ENCODE results near the gene C1QTNF8. TPM values are rescaled to one million over a fixed set of nuclear protein-coding genes. Genes with fewer than 3 reads are reported as not detected.

Gene C1QTNF8
- total and polyA plus RNA-seq, 7 experiments from 2014 or later, result not detected

DNA sequence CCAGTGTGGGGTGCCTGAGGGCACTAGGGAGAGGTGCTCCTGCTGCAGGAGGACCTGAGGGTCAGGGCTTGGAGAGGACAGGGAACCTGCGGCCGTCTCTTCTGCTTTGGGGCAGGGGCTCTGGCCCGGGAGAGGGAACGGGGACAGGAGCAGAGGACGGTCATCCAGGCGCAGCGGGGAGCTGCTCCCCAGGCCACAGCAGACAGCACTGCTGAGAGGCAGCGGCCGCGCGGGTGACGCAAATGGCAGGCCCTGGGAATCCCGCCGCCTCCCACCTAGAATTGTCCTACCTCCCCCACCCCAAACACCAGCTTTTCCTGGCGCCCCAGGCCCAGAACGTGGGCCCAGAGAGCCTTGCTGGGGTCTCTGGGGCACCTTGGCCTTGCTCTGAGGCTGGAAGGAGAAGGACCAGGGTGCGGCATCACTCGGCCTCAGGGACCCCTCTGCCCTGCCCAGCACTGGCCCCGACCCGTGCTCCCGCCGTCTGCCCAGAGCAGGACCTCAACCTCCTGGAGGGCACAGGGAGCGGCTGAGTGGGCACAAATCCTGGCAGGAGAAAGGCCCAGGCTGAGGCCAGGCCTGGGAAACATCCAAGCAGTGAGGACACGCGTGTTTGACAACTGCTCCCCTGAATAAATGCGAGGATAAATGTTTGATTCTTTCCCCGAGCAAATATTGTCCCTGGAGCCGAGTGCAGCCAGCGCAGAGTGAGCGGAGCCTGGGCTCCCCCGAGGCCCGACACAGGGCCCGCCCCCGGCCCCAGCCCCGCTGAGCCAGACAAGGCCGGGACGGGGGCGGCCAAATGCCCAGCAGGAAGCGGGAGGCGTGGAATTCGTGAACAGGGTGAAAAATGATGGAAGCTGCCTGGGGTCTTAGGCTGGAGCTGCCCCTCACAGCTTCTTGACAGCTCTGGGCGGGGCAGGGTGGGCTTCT, 15.0 kb downstream of the C1QTNF8 start:
- Histone ChIP-seq H3K4me3 (ENCODE audit: low read length) (no peak overlapping the region), H3K36me3 (ENCODE audit: control insufficient read depth in 2 of 3, insufficient read depth in 3 of 3, low read length in 3 of 3) (no peaks in the 10 kb centered on the region), H3K27me3 (ENCODE audit: control insufficient read depth in 2 of 2, insufficient read depth in 2 of 2, low read length in 2 of 2) (peaks cover 0 to 3% of the 10 kb centered on the region in 2 donors), H3K27ac (ENCODE audit: low read depth, low read length) (no peak overlapping the region), H3K4me1 (ENCODE audit: control insufficient read depth in 2 of 2, insufficient read depth in 2 of 2, low read length in 2 of 2) (no peaks in the 10 kb centered on the region), H3K9me3 (ENCODE audit: control insufficient read depth in 2 of 3, low read length in 3 of 3) (peaks cover 0 to 26% (median 0%) of the 10 kb centered on the region in 3 experiments)
- ChIA-PET CTCF (no interaction called here), POLR2A (no interaction called here)
- Mint-ChIP-seq H3K4me3 (no peak overlapping the region), H3K27me3 (peaks cover 0 to 48% (median 26%) of the 10 kb centered on the region in 5 donors), H3K27ac (no peak overlapping the region), H3K4me1 (no peaks in the 10 kb centered on the region), H3K36me3 (peaks cover 3 to 8% (median 6%) of the 10 kb centered on the region in 5 donors), H3K9me3 (peaks cover 0 to 22% (median 17%) of the 10 kb centered on the region in 11 donors)
- ATAC-seq, result no peak
- DNase-seq, result no peak
- intact Hi-C loops (cut with micrococcal nuclease), result no loop called here

DNA sequence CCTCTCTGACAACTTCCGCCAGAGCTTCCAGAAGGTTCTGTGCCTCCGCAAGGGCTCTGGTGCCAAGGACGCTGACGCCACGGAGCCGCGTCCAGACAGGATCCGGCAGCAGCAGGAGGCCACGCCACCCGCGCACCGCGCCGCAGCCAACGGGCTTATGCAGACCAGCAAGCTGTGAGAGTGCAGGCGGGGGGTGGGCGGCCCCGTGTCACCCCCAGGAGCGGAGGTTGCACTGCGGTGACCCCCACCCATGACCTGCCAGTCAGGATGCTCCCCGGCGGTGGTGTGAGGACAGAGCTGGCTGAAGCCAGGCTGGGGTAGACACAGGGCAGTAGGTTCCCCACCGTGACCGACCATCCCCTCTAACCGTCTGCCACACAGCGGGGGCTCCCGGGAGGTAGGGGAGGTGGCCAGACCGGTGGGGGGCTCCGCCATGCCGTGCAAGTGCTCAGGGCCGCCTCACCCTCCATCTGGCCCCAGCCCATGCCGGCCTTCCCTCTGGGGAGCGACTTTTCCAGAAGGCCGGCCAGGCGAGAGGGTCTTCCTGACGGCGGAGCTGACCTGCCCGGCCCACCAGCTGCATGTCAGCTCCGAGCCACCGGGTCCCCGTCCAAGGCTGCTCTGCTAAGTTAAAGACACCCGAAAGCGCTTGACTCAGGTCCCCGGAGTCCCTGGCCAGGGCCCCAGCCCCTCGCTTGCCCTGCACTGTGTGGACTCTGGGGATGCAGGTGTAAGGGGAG, 16.1 kb downstream of the C1QTNF8 start:
- peaks cover 0 to 39% (median 16%) of the 10 kb centered on the region in 5 donors for H3K27me3 Mint-ChIP-seq
- ChIA-PET POLR2A (no interaction called here), CTCF (no interaction called here)

DNA sequence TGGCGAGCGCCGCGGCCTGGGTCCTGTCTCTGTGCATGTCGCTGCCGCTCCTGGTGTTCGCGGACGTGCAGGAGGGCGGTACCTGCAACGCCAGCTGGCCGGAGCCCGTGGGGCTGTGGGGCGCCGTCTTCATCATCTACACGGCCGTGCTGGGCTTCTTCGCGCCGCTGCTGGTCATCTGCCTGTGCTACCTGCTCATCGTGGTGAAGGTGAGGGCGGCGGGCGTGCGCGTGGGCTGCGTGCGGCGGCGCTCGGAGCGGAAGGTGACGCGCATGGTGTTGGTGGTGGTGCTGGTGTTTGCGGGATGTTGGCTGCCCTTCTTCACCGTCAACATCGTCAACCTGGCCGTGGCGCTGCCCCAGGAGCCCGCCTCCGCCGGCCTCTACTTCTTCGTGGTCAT, 16.7 kb downstream of the C1QTNF8 start:
- Histone ChIP-seq H3K36me3 (ENCODE audit: control insufficient read depth in 2 of 3, insufficient read depth in 3 of 3, low read length in 3 of 3) (no peaks in the 10 kb centered on the region), H3K4me3 (ENCODE audit: low read length) (no peak overlapping the region), H3K27ac (ENCODE audit: low read depth, low read length) (no peak overlapping the region), H3K4me1 (ENCODE audit: control insufficient read depth in 2 of 2, insufficient read depth in 2 of 2, low read length in 2 of 2) (no peaks in the 10 kb centered on the region), H3K9me3 (ENCODE audit: control insufficient read depth in 2 of 3, low read length in 3 of 3) (peaks cover 0 to 9% (median 0%) of the 10 kb centered on the region in 3 experiments), H3K27me3 (ENCODE audit: control insufficient read depth in 2 of 2, insufficient read depth in 2 of 2, low read length in 2 of 2) (peaks cover 0 to 3% of the 10 kb centered on the region in 2 donors)
- Mint-ChIP-seq H3K27me3 (peaks cover 0 to 38% (median 16%) of the 10 kb centered on the region in 5 donors), H3K9me3 (peaks cover 0 to 10% (median 3%) of the 10 kb centered on the region in 11 donors), H3K27ac (no peak overlapping the region), H3K4me1 (no peaks in the 10 kb centered on the region), H3K36me3 (no peaks in the 10 kb centered on the region), H3K4me3 (no peak overlapping the region)
- ChIA-PET POLR2A (no interaction called here), CTCF (no interaction called here)
- intact Hi-C loops (cut with micrococcal nuclease), result no loop called here
- no peak for ATAC-seq
- DNase-seq, result no peak

More for the DNA sequence above, 16.1 kb downstream of the C1QTNF8 start:
- DNase-seq, result no peak
- H3K27ac Mint-ChIP-seq, result no peak overlapping the region
- Histone ChIP-seq H3K9me3 (ENCODE audit: control insufficient read depth in 2 of 3, low read length in 3 of 3) (peaks cover 0 to 15% (median 0%) of the 10 kb centered on the region in 3 experiments), H3K4me3 (ENCODE audit: low read length) (no peak overlapping the region), H3K36me3 (ENCODE audit: control insufficient read depth in 2 of 3, insufficient read depth in 3 of 3, low read length in 3 of 3) (no peaks in the 10 kb centered on the region), H3K27me3 (ENCODE audit: control insufficient read depth in 2 of 2, insufficient read depth in 2 of 2, low read length in 2 of 2) (peaks cover 0 to 3% of the 10 kb centered on the region in 2 donors), H3K4me1 (ENCODE audit: control insufficient read depth in 2 of 2, insufficient read depth in 2 of 2, low read length in 2 of 2) (no peaks in the 10 kb centered on the region), H3K27ac (ENCODE audit: low read depth, low read length) (no peak overlapping the region)
- no peak overlapping the region for H3K4me3 Mint-ChIP-seq
- no peaks in the 10 kb centered on the region for H3K4me1 Mint-ChIP-seq
- H3K36me3 Mint-ChIP-seq, result peaks cover 0 to under 1% (median under 1%) of the 10 kb centered on the region in 5 donors
- ATAC-seq, result no peak
- H3K9me3 Mint-ChIP-seq, result peaks cover 0 to 12% (median 6%) of the 10 kb centered on the region in 11 donors
- intact Hi-C loops (cut with micrococcal nuclease), result no loop called here

DNA sequence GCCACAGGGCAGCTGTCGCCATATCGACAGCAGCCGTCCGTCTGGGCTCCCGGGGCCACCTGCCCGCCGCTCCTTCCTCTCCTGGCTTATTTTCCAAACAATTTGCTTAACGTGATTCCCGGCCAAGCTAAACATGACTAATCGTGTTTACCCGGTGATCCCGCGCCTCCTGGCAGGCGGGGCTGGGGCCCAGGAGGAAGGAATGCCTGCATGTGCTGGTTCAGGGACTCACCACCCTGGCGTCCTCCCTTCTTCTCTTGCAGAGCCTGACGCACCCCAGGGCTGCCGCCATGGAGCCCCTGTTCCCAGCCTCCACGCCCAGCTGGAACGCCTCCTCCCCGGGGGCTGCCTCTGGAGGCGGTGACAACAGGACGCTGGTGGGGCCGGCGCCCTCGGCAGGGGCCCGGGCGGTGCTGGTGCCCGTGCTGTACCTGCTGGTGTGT, 17.4 kb downstream of the C1QTNF8 start:
- H3K9me3 Mint-ChIP-seq, result peaks cover 0 to 5% (median 0%) of the 10 kb centered on the region in 11 donors
- intact Hi-C loops (cut with micrococcal nuclease), result no loop called here
- H3K27me3 Mint-ChIP-seq, result peaks cover 0 to 31% (median 16%) of the 10 kb centered on the region in 5 donors
- DNase-seq (no peak), ATAC-seq (no peak)
- POLR2A ChIA-PET, result no interaction called here
- no peaks in the 10 kb centered on the region for H3K4me1 Mint-ChIP-seq
- no peak overlapping the region for H3K4me3 ChIP-seq (ENCODE audit: low read length)
- no peaks in the 10 kb centered on the region for H3K27me3 ChIP-seq (ENCODE audit: control insufficient read depth in 2 of 2, insufficient read depth in 2 of 2, low read length in 2 of 2)
- H3K27ac ChIP-seq (ENCODE audit: low read depth, low read length), result no peak overlapping the region
- H3K36me3 ChIP-seq (ENCODE audit: control insufficient read depth in 2 of 3, insufficient read depth in 3 of 3, low read length in 3 of 3), result no peaks in the 10 kb centered on the region
- no peaks in the 10 kb centered on the region for H3K4me1 ChIP-seq (ENCODE audit: control insufficient read depth in 2 of 2, insufficient read depth in 2 of 2, low read length in 2 of 2)
- no peaks in the 10 kb centered on the region for H3K36me3 Mint-ChIP-seq
- no peak overlapping the region for H3K4me3 Mint-ChIP-seq
- CTCF ChIA-PET, result no interaction called here
- peaks cover 0 to 1% (median 0%) of the 10 kb centered on the region in 3 experiments for H3K9me3 ChIP-seq (ENCODE audit: control insufficient read depth in 2 of 3, low read length in 3 of 3)
- H3K27ac Mint-ChIP-seq, result no peak overlapping the region

DNA sequence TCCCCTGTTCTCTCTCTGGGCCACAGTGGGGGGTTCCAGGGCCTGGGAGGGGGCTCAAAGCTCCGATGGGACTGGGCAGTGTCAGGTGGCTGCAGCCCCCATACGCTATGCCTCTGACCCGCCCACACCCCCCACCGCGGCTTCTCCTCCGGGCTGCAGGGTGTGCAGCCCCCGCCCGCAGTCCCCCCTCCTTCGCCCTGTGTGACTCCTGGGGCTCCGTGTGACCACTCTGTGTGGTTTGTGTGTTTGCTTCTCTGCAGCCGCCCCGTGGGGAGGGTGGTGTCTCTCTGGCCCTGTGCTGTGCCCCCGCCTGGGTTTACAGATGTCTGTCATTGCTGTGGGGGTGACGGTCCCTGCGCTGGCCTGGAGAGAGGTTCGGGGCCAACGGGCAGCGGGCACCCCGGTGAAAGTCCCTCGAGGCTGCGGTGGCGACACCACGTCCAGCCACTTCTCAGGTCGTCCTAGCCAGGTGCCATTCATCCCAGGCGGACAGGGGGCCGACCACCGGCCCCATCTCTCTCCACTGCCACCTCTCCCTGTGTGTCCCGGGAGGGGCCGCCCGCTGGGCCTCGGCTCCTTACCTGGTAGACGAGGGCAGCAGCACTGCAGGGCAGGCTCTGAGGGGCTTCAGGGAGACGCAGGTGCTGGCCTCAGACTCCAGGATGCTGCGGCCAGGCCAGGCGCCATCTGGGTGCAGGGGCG, 18.0 kb downstream of the C1QTNF8 start:
- H3K9me3 ChIP-seq (ENCODE audit: control insufficient read depth in 2 of 3, low read length in 3 of 3), result no peaks in the 10 kb centered on the region
- CTCF ChIA-PET, result no interaction called here
- DNase-seq (no peak), ATAC-seq (no peak)
- no peak overlapping the region for H3K27ac ChIP-seq (ENCODE audit: low read depth, low read length)
- Mint-ChIP-seq H3K9me3 (peaks cover 0 to 5% (median 0%) of the 10 kb centered on the region in 11 donors), H3K4me1 (no peaks in the 10 kb centered on the region), H3K4me3 (no peak overlapping the region), H3K36me3 (no peaks in the 10 kb centered on the region), H3K27ac (no peak overlapping the region), H3K27me3 (peaks cover 0 to 31% (median 16%) of the 10 kb centered on the region in 5 donors)
- POLR2A ChIA-PET, result no interaction called here
- H3K36me3 ChIP-seq (ENCODE audit: control insufficient read depth in 2 of 3, insufficient read depth in 3 of 3, low read length in 3 of 3), result no peaks in the 10 kb centered on the region
- intact Hi-C loops (cut with micrococcal nuclease), result no loop called here
- no peak overlapping the region for H3K4me3 ChIP-seq (ENCODE audit: low read length)
- H3K27me3 ChIP-seq (ENCODE audit: control insufficient read depth in 2 of 2, insufficient read depth in 2 of 2, low read length in 2 of 2), result no peaks in the 10 kb centered on the region
- no peaks in the 10 kb centered on the region for H3K4me1 ChIP-seq (ENCODE audit: control insufficient read depth in 2 of 2, insufficient read depth in 2 of 2, low read length in 2 of 2)

DNA sequence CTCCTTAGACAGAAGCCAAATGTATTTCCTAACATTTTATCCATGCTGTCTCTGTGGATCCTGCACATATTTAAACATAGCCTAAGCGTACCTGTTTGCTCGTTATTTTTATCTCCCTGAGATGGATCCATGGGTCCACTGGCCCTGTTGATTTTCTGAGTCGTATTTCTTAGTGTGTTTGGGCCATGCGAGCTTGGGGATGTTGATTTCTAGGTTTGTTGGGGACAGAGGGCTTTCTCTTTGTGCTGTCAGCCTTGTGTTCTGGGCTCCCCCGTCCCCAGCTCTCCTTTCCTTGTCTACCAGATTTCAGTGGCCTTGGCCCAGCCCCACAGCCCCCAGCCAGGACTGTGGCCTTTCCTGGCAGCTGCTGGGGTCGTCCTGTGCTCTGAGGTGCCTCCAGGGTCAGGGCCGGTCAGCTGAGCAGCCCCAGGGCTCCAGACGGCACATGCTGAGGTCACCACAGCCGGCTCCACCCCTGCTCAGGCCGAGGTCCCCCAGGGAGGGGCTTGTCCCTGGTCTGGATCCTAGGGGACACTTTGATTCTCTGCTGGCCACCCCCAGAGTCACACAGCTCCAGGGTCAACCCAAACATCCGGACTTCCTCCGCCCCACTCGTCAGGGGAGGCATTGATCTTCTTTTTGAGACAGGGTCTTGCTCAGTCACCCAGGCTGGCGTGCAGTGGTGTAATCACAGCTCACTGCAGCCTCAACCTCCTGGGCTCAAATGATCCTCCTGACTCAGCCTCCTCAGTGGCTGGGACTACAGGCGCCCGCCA, 19.1 kb downstream of the C1QTNF8 start:
- H3K36me3 ChIP-seq (ENCODE audit: control insufficient read depth in 2 of 3, insufficient read depth in 3 of 3, low read length in 3 of 3), result no peaks in the 10 kb centered on the region
- H3K4me3 ChIP-seq (ENCODE audit: low read length), result no peak overlapping the region
- no peaks in the 10 kb centered on the region for H3K4me1 Mint-ChIP-seq
- H3K27ac ChIP-seq (ENCODE audit: low read depth, low read length), result no peak overlapping the region
- H3K4me3 Mint-ChIP-seq, result no peak overlapping the region
- H3K36me3 Mint-ChIP-seq, result no peaks in the 10 kb centered on the region
- H3K27me3 ChIP-seq (ENCODE audit: control insufficient read depth in 2 of 2, insufficient read depth in 2 of 2, low read length in 2 of 2), result no peaks in the 10 kb centered on the region
- intact Hi-C loops (cut with micrococcal nuclease), result no loop called here
- no peak overlapping the region for H3K27ac Mint-ChIP-seq
- no peaks in the 10 kb centered on the region for H3K9me3 ChIP-seq (ENCODE audit: control insufficient read depth in 2 of 3, low read length in 3 of 3)
- peaks cover 0 to 1% (median 0%) of the 10 kb centered on the region in 11 donors for H3K9me3 Mint-ChIP-seq
- ChIA-PET POLR2A (no interaction called here), CTCF (no interaction called here)
- DNase-seq (no peak), ATAC-seq (no peak)
- H3K4me1 ChIP-seq (ENCODE audit: control insufficient read depth in 2 of 2, insufficient read depth in 2 of 2, low read length in 2 of 2), result no peaks in the 10 kb centered on the region
- peaks cover 3 to 28% (median 17%) of the 10 kb centered on the region in 5 donors for H3K27me3 Mint-ChIP-seq
